ENCODE data around the gene CENPP. TPM values are rescaled to one million over a fixed set of nuclear protein-coding genes. Genes with fewer than 3 reads are reported as not detected.
A peak's percentile ranks its signal among the peaks of the same experiment; 100 is the strongest.

Gene CENPP
- total RNA-seq, 1 donor: 2.2 TPM

DNA sequence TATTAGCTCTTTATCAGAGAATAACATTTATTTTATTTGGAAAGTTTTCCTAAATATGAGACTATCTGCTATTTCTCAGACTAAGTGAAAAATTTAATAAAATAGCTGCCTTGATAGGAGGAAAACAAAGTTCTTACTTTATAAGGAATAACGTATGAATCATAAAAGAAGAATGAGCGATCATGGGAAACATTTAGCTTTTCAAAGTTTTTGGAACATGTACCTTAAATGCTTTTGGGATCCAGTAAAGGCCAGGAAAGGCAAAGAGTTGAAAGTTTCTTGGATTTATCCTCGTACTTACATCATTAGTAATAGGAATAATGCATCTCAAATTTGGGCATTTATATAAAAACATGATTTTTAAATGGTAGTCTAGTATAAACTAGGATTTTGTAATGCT lies 59.2 kb downstream of the CENPP start:
- H3K4me3 ChIP-seq (ENCODE audit: low read depth, low read length): no peak overlapping the region
- TF ChIP-seq, protein P1, sequence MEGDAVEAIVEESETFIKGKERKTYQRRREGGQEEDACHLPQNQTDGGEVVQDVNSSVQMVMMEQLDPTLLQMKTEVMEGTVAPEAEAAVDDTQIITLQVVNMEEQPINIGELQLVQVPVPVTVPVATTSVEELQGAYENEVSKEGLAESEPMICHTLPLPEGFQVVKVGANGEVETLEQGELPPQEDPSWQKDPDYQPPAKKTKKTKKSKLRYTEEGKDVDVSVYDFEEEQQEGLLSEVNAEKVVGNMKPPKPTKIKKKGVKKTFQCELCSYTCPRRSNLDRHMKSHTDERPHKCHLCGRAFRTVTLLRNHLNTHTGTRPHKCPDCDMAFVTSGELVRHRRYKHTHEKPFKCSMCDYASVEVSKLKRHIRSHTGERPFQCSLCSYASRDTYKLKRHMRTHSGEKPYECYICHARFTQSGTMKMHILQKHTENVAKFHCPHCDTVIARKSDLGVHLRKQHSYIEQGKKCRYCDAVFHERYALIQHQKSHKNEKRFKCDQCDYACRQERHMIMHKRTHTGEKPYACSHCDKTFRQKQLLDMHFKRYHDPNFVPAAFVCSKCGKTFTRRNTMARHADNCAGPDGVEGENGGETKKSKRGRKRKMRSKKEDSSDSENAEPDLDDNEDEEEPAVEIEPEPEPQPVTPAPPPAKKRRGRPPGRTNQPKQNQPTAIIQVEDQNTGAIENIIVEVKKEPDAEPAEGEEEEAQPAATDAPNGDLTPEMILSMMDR (IDR thresholded peaks at IDR 0.05; ENCODE audit: insufficient read depth, low read depth, low read length): no peak
- no peak for DNase-seq (ENCODE audit: low read depth)

DNA sequence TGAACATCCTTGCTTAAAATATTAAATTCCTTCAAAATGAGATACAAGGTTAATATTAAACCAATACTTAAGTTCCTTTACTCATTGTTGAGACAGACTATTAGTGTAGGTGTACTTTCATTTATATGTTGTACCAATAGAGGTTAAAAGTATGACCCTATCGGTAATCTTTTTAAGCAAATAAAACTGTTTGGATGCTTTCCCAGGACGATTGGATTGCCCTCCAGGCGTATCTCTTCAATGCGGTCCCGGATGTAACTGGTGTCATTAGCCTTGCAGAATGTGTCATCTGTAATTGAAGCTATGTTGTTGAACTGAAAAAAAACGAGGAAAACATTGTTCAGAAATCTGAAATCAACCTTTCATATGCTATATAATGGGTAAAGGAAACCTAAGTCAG lies 59.7 kb downstream of the CENPP start:
- no peak overlapping the region for H3K4me3 ChIP-seq (ENCODE audit: low read depth, low read length)
- no peak for DNase-seq (ENCODE audit: low read depth)
- TF ChIP-seq, protein P1 (IDR thresholded peaks at IDR 0.05; ENCODE audit: insufficient read depth, low read depth, low read length): no peak

DNA sequence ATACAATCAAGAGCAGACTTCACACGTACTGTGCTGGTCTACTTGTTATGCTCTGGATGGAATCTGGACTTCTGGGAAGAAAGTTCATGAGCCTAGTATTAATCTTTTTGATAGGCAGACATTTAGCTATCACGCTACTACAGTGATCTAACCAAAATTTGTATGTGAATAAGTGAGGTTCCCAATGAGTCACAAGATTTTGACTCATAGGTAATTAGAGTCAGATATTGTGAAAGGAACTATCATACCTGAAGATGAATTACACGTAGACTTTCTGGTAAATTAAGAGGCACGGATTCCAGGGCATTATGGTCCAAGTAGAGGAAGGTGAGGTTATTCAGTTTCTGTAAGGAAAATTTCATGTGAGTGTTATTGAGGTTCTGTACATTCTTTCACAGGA lies 60.2 kb downstream of the CENPP start:
- DNase-seq (ENCODE audit: low read depth): no peak
- TF ChIP-seq, protein P1 (IDR thresholded peaks at IDR 0.05; ENCODE audit: insufficient read depth, low read depth, low read length): no peak
- H3K4me3 ChIP-seq (ENCODE audit: low read depth, low read length): no peak overlapping the region

GRCh38 chr9:92392690-92393089 lies 66.9 kb downstream of the CENPP start:
- H3K4me3 ChIP-seq (ENCODE audit: low read depth, low read length): no peak overlapping the region
- TF ChIP-seq, protein P1 (IDR thresholded peaks at IDR 0.05; ENCODE audit: insufficient read depth, low read depth, low read length): no peak
- no peak for DNase-seq (ENCODE audit: low read depth)

GRCh38 chr9:92393686-92394085 lies 67.9 kb downstream of the CENPP start:
- peak; percentile 16 for DNase-seq (ENCODE audit: low read depth)
- TF ChIP-seq, protein P1 (IDR thresholded peaks at IDR 0.05; ENCODE audit: insufficient read depth, low read depth, low read length): no peak
- no peak overlapping the region for H3K4me3 ChIP-seq (ENCODE audit: low read depth, low read length)

DNA sequence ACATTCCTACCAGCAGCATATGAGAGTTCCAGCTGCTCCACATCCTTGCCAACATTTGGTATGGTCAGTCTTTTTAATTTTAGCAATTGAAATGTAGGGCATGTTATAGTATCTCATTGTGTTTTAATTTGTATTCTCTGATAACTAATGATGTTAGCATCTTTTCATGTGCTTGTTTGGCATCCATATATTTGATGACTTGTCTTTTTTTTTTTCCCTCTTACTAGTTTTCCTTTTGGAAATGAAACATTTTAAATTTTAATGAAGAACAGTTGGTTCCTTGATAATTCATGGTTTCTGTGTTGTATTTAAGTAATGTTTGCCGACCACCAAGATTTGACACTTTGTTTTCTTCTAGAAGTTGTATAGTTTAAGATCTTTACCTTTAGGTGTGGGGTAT lies 69.9 kb downstream of the CENPP start:
- TF ChIP-seq, protein P1 (IDR thresholded peaks at IDR 0.05; ENCODE audit: insufficient read depth, low read depth, low read length): no peak
- DNase-seq (ENCODE audit: low read depth): no peak

DNA sequence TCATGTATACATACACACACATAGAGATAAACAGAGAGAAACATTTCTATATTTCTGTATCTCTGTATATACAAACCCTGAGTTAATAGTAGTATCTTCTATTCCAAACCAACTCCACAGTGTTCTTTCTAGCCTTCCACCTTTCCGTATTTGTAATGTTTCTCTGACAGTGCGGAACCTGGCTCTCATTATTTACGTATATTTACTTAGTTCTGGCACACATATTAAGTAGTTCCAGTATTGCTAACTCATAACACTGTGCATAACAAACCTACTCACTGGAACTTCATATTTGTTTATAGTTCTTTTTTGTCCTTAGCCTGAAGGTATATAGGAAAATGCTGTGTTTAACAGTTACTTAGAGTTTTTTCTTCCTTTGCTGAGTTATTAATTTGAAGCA lies 72.1 kb downstream of the CENPP start:
- no peak for DNase-seq (ENCODE audit: low read depth)
- no peak overlapping the region for H3K4me3 ChIP-seq (ENCODE audit: low read depth, low read length)
- TF ChIP-seq, protein P1 (IDR thresholded peaks at IDR 0.05; ENCODE audit: insufficient read depth, low read depth, low read length): no peak

More for the DNA sequence above, 69.9 kb downstream of the CENPP start:
- no peak overlapping the region for H3K4me3 ChIP-seq (ENCODE audit: low read depth, low read length)

All from fibroblast of villous mesenchyme (primary cell).